22Rv1 (cell line): ENCODE data around the gene TOP3A.

Experiments
- CTCF ChIP-seq: fragments of 450-650 bp; IDR thresholded peaks from 2 replicates; pipeline ENCODE4 v1.5.1; 2017; ENCODE audit warnings: mild to moderate bottlenecking
- ZFX ChIP-seq: fragments of 450-650 bp; IDR thresholded peaks from 2 replicates; pipeline ENCODE4 v1.6.1; 2017; ENCODE audit warnings: antibody characterized with exemption, borderline replicate concordance

DNA sequence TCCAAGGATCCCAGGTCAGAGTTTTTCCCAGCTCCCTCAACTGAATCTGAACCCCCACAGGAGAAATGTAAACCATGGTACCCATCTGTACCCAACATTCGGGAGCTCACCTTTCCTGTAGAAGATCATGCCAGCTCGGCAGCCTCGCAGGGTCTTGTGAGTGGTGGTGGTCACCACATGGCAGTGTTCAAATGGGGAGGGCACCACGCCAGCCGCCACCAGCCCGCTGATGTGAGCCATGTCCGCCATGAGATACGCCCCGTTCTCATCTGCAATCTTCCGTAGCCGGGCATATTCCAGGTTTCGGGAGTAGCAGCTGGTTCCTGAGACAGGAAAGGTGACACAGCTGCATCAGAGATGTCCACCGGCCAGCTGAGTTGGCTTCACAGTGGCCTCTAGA lies 25.1 kb upstream of the TOP3A start:
- TF ChIP-seq CTCF (no peak), ZFX (no peak)
